H1 (cell line): Measurements from ENCODE around the gene CAPN2. TPM values are rescaled to one million over a fixed set of nuclear protein-coding genes. Genes with fewer than 3 reads are reported as not detected.

Source experiments
- RAD21 ChIP-seq, 2 experiments: IDR thresholded peaks in 1 of 2; conservative IDR thresholded peaks in 1 of 2; 2 replicates each; pipeline ENCODE4 v1.6.1; 2011; ENCODE audit warnings: low read depth in 2 of 2, low read length in 2 of 2, improper control_type of control experiment in 1 of 2, inconsistent platforms in 1 of 2, mild to moderate bottlenecking in 1 of 2, moderate library complexity in 1 of 2
- SAP30 ChIP-seq: fragments of 300-600 bp; sonication (generic); IDR thresholded peaks from 2 replicates; pipeline ENCODE4 v1.7.1; 2012; ENCODE audit warnings: low read length, moderate library complexity, mild to moderate bottlenecking, inconsistent platforms; ENCODE audit not compliant: insufficient read depth, insufficient replicate concordance
- SIN3A ChIP-seq, 2 experiments: IDR thresholded peaks in 1 of 2; conservative IDR thresholded peaks in 1 of 2; 2 replicates each; pipeline ENCODE4 v1.6.1; 2011 to 2012; ENCODE audit warnings: low read length in 2 of 2, improper control_type of control experiment in 1 of 2, low read depth in 1 of 2, mild to moderate bottlenecking in 1 of 2
- TCF12 ChIP-seq: IDR thresholded peaks from 2 replicates; pipeline ENCODE4 v1.6.1; 2011; ENCODE audit warnings: low read depth, mild to moderate bottlenecking, low read length
- polyA plus RNA-seq, 7 experiments: library from polyadenylated mRNA; depleted of rRNA in 3 of 7; stranded (reverse) in 5 of 7; unstranded in 2 of 7; fragments of >200 nt in 5 of 7; fragments of 200-250 nt in 2 of 7; gene quantifications; 1 replicate in 5 of 7; 2 replicates in 1 of 7; 4 replicates in 1 of 7; pipeline versions ENCODE4 v1.2.1 to v1.2.3, GENCODE V29; 2011 to 2013; ENCODE audit warnings: missing spikeins in 2 of 7, mixed read lengths in 2 of 7
- total RNA-seq: library from RNA; stranded (reverse); fragmentation: NEBNext Ultra II Directional; extraction: Animal tissue kit (Norgen Biotek cat#: 25700); gene quantifications from 2 replicates; pipeline ENCODE4 v1.2.1, GENCODE V29; 2021

CAPN2 gene
- total and polyA plus RNA-seq, 2 of the 8 experiments (the other 6 are each of a cell fraction or from before 2014, with no cell fraction given) = 9.2 to 10.3 TPM

GRCh38 chr1:223763251-223763650 lies 50.9 kb downstream of the CAPN2 start (continued):
- TF ChIP-seq SAP30 = no peak
- TF ChIP-seq TCF12 = no peak
- no peak for TF ChIP-seq SIN3A (conservative IDR thresholded peaks at IDR 0.05 in 1 of 2, IDR thresholded peaks at IDR 0.05 in 1 of 2; ENCODE audit: low read depth in 1 of 2, low read length in 2 of 2)
- no peak for TF ChIP-seq RAD21 (IDR thresholded peaks at IDR 0.05 in 1 of 2, conservative IDR thresholded peaks at IDR 0.05 in 1 of 2; ENCODE audit: low read depth in 2 of 2, low read length in 2 of 2)
